ENCODE results near the gene POP5.
A peak's percentile ranks its signal among the peaks of the same experiment; 100 is the strongest.
"Not testable (repeated sequence)": the region's sequence is repeated elsewhere in the genome, so short reads cannot be mapped to it uniquely, and the experiment has no call there.

Gene POP5

GRCh38 chr12:120580787-120581723, at the start of gene POP5:
TSS of gene POP5 (minus strand) at chr12:120581402. CDS start at chr12:120581362, 40 bp downstream.
- ATAC-seq: peak; percentile 93
- peak; percentile 95 for DNase-seq

- ATAC-seq (no peak), DNase-seq (no peak)
Measured at GRCh38 chr12:120630104-120630892, 49.1 kb upstream of the POP5 start.

GRCh38 chr12:120628919-120629318, 47.7 kb upstream of the POP5 start:
- no peak for DNase-seq
- ATAC-seq: no peak

- ATAC-seq (peak; percentile 34), DNase-seq (peak; percentile 27)
Measured at GRCh38 chr12:120625557-120626419, 44.6 kb upstream of the POP5 start.

- ATAC-seq (no peak), DNase-seq (no peak)
Measured at GRCh38 chr12:120620624-120621023, 39.4 kb upstream of the POP5 start.

- ATAC-seq (no peak), DNase-seq (no peak)
Measured at GRCh38 chr12:120618954-120619615, 37.9 kb upstream of the POP5 start.

GRCh38 chr12:120617767-120618166, 36.6 kb upstream of the POP5 start:
- DNase-seq, ATAC-seq: not testable (repeated sequence)

- ATAC-seq, DNase-seq: not testable (repeated sequence)
Measured at GRCh38 chr12:120617193-120617592, 36.0 kb upstream of the POP5 start.

- peak; percentile 88 for ATAC-seq
- DNase-seq: no peak
Measured at GRCh38 chr12:120614848-120615247, 33.6 kb upstream of the POP5 start.

- not testable (repeated sequence) for ATAC-seq, DNase-seq
Measured at GRCh38 chr12:120611534-120611933, 30.3 kb upstream of the POP5 start.

GRCh38 chr12:120610560-120610959, 29.4 kb upstream of the POP5 start:
- DNase-seq (no peak), ATAC-seq (no peak)

GRCh38 chr12:120602416-120602815, 21.2 kb upstream of the POP5 start:
- ATAC-seq: peak; percentile 19

GRCh38 chr12:120599672-120600552, 18.7 kb upstream of the POP5 start:
- ATAC-seq (no peak), DNase-seq (no peak)

More at GRCh38 chr12:120602416-120602815, 21.2 kb upstream of the POP5 start:
- not testable (repeated sequence) for DNase-seq

- ATAC-seq (no peak), DNase-seq (no peak)
Measured at GRCh38 chr12:120598674-120599463, 17.7 kb upstream of the POP5 start.

GRCh38 chr12:120597861-120598260, 16.7 kb upstream of the POP5 start:
- DNase-seq: no peak
- ATAC-seq: no peak

GRCh38 chr12:120596901-120597300, 15.7 kb upstream of the POP5 start:
- ATAC-seq: no peak

GRCh38 chr12:120592121-120593049, 11.2 kb upstream of the POP5 start:
- DNase-seq (no peak), ATAC-seq (no peak)

More at GRCh38 chr12:120596901-120597300, 15.7 kb upstream of the POP5 start:
- no peak for DNase-seq

- ATAC-seq: no peak
- DNase-seq: no peak
Measured at GRCh38 chr12:120590741-120591407, 9.7 kb upstream of the POP5 start.

Measured in stimulated activated naive CD8-positive, alpha-beta T cell treated with anti-CD3 and anti-CD28 coated beads, Interleukin-15, Interleukin-2, amounts not matched to agents 100 U/mL and 50 U/mL, for 24 hours (primary cell).